GM18502 (cell line): ENCODE data around the gene TBL3.
A peak's percentile ranks its signal among the peaks of the same experiment; 100 is the strongest.
"Not testable (repeated sequence)": the region's sequence is repeated elsewhere in the genome, so short reads cannot be mapped to it uniquely, and the experiment has no call there.

ENCODE experiments used
- ATAC-seq: cut with Tn5 transposase; IDR thresholded peaks from one replicate; pipeline ENCODE4 v1.9.1; 2021; ENCODE audit warnings: mild to moderate bottlenecking; ENCODE audit not compliant: unreplicated experiment, poor library complexity

Gene TBL3

DNA sequence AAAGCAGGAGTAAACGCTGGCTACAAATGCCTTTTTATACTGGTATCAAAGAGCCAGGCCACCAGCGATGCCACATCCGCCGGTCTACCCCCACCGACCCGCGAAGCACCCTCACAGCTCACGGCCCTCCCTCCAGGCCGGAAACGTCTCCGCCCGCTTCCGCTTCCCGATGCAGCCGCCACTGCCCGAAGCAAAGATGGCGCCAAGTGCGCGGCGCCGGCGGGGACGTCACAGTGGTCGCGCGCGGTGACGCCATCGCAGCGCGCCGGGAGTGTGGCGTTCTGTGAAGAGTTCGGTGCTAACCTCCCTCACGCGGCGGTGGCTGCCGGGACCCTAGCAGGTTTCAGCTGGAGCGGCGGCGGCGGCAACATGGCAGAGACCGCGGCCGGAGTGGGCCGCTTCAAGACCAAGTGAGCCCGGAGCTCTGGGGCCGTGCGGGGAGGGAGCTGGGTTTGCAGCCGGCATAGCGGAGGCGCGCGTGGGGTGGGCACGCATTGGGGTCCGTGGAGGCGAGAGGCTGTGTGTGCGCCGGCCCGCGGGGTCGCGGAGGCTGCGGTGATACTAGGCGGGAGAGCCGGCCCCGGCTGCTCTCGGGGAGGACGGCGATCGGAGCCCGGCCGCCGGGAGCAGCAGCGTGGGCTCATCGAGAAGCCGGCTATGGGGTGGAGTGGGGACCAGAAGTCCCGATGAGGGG, at the start of gene TBL3:
Gene TBL3, plus strand, starts transcription at position 258 of the 694 bp plus-strand sequence. Its CDS starts 112 bp downstream, at position 370.
- peak; percentile 85 for ATAC-seq

DNA sequence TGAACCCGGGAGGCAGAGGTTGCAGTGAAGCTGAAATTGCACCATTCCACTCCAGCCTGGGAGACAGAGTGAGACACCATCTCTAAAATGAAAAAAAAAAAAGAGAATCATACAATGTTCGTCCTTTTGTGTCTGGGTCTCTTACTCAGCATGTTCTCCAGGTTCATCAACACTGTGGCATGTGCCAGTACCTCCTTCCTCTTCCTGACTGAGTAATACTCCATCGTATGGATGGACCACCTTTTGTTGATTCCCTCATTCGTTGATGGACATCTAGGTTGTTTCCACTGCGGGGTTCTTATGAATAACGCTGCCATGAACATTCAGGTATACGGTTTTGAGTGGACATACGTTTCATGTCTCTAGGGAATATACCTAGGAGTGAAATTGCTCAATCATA, 49.5 kb upstream of the TBL3 start:
- ATAC-seq, result no peak

DNA sequence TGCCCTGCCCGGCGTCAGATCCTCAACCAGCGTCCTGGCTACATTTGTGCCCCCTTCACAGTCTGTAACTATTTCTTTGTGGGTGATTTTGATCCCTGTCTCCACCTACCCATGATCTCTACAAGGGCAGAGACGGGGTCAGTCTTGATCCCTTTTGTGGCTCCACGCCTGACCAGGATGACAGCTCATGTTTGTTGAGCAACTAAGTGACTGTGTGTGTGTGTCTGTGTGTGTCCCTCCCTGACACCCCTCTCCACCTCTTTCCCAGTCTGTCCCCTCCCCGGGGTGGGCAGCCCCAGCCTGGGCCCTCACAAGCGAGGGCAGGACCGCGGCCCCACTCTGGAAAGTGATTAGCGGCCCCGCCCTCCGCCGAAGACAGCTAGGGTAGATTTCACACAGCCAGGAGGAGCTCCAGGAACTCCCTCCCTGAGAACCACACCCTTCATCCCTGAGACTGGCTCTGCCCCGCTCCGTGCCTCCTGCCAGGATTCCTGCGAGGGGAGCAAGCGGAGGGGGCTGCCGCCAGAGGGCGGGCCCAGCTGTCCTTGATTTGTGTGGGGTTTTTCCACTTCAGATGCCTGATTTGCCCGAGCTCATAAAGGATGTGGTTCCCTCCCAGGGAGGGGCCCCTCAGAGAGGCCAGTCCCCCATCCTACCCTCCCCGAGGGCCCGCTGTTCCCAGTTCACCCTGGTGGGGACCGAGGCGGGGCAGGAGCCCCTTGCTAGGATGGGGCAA, 48.4 kb upstream of the TBL3 start:
- no peak for ATAC-seq

DNA sequence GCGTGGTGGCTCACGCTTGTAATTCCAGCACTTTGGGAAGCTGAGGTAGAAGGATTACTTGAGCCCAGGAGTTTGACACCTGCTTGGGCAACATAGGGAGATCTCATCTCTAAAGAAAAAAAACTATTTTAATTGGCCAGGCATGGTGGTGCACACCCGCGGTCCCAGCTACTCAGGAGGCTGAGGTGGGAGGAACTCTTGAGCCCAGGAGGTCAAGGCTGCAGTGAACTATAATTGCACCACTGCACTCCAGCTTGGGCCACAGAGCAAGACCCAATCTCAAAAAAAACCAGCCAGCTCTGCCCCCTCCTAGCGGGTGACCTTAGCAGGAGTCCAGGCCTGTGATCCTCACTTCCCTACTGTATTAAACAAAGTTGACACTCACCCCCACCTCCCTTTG, 47.8 kb upstream of the TBL3 start:
- ATAC-seq, result no peak

DNA sequence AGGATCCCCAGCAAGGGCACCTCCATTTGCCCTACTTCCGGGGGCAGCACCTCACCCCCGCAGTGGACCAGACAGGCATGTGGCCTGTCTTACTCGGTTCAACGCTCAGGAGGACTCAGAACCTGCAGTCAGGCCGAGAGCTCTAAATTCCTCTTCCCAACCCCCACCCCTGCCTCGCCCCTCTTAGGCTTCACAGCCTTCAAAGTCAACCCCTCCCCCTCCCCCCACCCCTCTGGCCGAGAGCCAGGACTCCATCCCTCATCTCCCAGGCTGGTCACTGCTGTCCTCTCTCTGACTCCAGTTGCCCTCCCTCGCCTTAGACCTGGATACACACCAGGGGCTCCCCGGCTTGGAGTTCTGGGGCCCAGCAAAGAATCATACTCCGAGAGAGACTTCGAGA, 45.6 kb upstream of the TBL3 start:
- no peak for ATAC-seq

DNA sequence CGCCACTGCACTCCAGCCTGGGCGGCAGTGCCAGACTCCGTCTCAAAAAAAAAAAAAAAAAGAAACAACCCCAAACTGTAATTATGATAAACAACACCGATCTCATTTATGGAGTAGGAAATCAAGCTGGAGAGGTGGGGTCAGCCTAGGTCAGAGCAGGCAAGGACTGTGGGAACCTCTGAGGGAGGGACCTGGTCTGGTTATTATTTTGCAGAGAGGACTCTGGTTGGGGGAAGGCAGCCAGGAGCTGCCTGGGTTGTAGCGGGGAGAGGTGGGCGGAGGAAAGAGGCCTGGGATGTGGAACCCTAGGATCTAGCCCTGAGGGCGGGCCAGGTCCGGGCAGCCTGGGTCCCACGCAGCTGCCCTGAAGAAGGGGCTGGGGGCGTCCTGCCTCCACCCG, 42.7 kb upstream of the TBL3 start:
- no peak for ATAC-seq

DNA sequence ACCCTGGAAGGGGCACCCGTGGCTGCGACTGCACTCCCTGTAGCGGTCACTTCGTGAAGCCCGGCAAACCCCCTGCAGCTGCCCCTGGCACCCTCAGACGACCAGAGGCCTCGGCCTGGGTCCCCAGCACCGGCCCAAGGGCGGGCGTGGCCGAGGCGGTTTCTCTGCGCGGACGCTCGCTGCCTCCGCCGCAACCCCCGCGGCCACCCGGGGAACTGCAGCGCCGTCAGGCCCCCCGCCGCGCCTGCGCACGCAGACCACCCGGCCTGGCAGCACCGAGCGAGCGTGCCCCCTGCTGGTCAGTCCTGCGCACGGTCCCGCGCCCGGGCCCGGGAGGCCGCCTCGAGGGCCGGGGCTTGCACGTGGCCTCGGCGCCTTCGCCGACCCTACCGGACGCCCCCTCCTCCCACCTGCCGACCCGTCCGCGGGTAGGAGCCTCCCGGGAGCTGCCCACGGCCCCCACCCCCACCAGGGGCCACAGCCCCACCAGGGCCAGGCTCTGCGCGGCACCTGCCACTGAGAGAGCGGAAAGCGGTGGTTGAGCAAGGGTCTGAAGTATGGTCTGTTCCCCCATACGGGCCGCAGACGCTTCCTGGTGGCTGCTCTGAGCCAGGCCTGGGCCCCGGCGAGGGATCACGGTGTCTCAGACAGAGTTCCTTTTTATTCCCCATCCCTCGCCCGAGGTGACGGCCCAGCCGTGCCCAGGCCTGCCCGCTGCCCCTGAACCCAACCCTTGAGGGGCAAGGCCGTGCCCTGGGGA, 42.1 kb upstream of the TBL3 start:
- ATAC-seq, result peak; percentile 86

DNA sequence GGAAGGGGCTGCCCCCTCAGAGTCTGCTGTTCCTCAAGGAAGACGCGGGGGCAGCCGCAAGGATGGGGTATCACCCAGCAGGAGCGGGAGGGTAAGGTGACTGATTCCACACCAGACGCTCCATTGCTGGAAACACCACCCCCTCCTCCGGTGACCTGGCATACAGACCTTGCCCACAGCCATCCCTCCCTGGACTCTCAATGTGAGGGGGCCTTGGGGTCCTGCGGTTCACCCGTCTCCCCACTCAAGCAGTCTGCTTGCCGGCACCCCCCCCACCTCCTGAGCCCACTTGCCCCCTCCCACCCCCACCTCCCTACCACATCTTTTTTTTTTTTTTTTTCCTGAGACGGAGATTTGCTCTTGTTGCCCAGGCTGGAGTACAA, 41.5 kb upstream of the TBL3 start:
- no peak for ATAC-seq

DNA sequence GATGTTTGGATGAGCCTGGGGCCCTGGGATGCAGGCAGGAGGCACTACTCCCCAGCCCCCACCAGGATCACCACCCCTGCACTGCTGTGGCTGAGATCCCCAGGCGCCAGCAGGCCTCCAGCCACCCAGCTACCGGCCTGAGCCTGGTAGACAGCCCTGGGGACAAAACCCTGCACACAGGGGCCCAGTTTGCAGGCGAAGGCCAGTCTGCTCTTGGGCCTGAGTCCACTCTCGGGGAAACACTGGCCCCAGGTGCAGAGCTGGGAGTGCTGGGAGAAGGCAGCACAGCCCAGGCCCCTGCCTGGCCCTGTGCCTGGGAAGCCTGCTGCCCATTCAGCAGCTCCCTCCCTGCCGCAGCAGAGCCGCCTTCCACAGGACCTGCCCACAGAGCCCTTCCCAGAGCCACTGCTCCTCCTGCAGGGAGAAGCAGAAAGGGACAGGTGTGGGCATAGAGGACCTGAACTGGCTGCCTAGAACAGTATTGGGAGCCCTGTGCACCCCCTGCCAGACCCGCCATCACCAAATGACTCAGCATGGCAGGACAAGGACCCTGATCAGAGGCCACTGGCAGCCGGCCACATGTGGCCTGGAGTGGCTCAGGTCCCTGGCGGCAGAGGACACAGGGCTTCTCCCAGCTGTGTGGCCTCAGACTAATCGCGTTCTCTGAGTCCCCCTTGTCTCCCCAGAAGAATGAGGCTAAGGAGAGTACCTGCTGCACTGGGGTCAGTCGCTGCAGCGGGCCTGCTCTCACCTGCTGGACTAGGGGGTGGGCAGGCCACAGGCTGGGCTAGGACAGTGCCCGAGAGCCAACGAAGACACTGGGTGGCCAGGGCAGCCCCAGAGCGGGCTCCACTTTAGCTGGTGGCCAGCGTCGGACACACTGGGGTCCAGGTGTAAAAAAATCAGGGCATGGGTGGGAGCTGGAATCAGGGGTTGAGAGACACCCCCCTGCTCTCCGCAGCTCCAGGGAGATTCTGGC, 39.5 kb upstream of the TBL3 start:
- no peak for ATAC-seq

DNA sequence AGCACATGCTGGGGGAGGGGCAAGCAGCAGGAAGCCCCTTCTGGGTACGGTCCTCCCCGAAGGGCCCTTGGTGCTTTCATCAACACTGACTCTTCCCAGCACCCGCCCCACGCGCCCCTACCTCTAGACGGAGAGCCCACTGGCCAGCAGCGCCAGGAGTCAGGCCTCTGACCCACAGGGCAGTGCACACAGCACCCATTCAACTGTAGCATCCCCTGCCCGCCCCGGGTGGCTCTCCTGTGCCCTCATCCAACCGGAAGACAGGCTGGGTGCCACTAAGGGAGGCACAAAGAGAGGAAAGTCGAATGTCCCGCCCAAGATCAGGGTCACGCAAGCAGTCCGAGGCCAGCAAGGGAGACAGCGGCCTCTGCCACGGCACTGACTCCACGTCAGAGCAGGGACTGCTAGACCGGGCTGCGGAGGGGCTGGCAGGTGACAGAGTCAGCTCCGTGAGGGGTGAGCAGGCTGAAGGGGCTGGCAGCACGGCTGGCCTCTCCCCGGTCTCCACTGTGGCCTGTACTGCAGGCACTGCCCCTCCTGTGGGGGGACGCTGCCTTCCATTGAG, 38.7 kb upstream of the TBL3 start:
- no peak for ATAC-seq

DNA sequence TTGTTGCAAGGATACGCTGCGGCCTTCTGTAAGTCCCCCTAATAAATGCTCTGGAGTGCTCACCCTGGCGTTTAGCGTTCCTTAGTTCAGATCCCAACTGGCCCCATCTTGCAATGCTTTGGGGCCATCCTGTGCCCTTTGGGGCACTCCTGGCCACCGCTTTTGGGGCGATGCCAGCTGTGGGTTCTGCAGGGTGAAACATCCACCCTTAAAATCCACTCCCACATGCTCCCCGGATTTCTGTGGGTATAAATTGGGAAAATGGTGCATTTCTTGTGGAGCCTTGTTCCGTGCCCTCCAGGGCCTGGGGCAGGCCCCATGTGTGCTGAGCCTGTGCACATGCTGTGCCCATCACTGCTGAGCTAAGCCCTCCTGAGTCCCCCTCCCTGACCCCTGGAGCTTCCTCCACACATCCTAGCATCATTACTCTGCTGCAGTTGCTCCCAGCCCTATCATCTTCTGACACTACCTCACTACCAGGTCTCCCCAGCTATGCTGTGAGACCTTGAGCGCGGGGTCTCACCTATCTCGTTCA, 34.8 kb upstream of the TBL3 start:
- ATAC-seq, result no peak

DNA sequence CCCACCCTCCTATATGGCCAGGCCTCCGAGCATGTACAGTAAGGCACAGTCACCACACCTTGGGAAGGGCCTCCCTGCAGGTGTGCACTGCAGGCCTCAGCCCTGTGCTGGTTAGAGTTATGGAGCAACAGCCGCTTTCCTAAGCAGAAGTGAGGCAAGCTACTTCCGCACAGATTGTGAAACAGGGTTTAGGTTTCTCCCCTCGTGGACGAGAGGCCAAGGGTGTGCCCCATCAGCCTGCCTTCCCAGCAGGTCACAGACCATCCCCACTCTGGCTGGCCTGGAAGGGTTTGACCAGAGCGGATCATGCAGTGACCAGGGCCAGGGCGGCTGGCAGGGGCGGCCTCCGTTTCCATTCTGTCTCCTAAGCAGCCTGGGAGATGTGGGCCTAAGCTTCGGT, 33.5 kb upstream of the TBL3 start:
- no peak for ATAC-seq

DNA sequence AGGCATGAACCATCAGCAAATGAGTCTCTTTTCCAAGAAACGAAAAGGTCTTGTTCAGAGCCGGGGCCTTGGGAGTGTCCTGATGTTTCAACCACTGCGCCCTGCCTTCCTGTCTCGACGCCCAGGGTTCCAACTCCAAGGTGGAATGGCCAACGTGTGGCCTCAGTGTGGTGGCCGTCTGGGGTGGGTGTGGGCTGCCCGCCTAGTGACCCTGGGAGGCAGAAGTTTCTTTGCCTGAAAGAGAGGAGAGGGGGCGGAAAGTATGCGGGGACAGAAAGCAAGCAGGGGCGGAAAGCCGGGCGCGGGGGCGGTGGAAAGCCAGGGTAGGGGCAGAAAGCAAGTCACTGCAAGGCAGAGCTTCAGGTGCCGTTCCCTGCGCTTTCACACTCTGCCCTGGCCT, 32.9 kb upstream of the TBL3 start:
- no peak for ATAC-seq

DNA sequence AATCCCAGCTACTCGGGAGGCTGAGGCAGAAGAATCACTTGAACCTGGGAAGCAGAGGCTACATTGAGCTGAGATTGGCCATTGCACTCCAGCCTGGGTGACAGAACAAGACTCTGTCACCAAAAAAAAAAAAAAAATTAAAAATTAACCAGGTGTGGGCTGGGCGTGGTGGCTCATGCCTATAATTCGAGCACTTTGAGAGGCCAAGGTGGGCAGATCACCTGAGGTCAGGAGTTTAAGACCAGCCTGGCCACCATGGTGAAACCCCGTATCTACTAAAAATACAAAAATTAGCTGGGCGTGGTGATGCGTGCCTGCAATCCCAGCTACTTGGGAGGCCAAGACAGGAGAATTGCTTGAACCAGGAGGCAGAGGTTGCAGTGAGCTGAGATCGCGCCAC, 32.0 kb upstream of the TBL3 start:
- ATAC-seq, result not testable (repeated sequence)

DNA sequence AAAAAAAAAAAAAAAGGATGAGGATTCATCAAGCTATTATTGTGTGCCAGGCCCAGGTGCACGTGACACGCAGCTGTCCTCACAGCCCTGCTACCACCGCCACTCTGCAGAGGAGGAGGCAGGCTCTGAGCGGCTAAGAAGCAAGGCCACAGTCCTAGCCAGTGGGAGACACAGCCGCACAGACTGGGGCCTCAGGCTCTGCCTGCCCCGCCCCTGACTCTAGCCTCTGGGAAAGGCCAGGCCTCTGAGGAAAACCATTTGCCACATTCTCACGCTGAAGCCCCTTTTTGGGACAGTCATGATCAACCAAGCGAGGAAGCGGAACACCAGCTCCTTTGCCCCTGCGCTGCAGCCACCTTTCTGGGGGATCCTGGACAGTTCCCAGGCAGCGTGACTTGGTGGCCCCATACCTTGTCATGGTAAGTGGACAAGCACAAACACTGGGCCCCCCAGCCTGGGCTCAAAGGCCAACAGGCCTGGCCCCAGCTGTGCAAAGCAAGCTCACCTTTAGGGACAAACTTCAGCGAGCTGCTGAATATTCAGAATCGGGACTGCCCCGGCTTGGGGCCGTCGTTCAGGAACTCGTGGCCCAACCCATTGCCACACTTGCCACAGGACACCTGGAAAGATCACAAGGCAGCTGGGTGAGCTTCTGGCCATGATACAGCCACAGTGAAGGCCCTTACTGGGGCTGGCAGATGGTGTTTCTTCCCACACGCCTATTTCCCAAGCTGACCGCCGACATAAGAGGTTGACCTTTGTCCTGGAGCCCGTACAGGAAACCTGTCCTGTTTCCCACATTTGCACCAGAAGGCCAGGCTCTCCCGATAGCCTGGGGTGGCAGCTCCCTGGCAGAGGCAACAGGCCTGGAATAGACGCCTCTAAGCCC, 31.3 kb upstream of the TBL3 start:
- no peak for ATAC-seq

DNA sequence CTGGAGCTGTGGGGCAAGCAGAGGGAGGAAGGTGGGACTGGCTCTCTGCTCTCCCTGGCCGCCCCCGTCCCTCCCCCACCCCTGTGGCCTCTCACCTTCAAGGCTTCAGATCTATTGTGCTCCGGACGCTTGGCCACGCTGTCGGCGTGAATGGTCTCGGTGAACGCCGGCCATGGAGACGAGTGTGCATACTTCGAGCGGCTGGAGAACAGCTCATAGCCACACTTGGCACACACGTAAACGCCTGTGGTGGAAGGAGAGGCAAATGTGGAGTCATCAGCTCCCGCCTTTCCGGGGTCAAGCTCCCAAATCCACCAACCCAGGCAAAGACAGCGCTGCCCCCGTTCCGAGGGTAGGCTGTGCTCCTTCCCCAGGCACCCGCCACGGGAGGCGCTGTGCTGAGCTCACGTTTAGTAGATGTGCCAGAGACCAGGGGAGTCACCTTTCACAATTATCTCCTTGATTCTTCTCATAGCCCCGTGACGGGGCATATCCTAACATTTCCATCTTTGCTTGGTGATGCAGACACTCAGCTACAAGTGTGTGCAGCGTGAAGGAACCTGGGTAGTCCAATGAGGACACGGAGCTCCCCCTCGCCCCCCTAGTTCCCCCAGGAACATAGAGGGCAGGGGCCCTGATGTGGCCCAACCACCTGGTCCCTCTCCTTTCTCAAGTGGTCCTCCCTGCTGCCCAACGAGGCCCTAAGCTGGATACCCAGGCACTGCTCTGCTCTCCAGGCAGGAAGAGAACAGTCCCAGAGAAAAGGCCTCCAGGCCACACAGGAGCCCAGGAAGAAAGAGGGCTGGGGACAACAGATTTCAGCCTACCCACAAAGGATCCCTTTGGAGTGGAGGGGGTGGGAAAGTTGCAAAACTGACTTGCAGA, 30.4 kb upstream of the TBL3 start:
- ATAC-seq, result no peak

DNA sequence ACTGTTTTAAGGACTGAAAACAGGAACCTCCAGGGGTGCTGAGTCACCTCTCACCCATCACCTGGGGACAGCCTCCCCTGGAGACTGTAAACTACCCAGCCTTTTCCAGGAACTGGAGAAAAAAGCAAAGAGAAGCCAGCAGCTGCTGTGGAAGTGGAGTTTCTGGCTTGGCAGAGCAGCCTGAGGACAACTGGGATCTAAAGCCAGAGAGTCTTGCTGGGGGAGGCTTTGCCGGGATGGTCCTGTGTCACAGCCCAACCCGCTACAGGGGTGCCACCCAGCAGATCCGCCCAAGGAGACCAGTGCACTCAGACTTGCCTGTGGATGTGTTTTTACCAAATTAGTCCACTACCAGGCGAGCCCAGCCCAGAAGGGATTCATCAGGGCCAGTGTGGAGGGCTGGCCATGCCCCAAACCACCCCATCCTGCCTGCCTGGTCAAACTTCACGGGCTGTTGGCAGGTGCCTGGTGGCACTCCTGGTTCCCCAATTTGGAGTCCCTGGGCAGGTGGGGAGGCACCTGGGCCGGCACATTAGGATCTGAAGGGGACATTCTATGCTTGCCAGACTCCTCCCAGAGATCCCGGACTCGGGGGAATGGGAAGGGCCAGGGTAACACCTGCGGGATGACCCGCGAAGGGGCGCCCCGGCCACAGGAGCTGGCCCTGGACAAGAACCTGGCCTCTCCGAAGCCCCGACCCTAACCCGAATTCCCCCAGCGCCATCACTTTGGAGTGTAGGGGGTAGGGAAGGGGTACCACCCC, 29.6 kb upstream of the TBL3 start:
- no peak for ATAC-seq
